GM19193 (cell line): Measurements from ENCODE around the gene RSPO3.

Experiments used
- POLR2A ChIP-seq: IDR thresholded peaks from 4 replicates; pipeline ENCODE4 v1.6.1; 2011; ENCODE audit not compliant: insufficient read depth, insufficient read length; ENCODE audit errors: extremely low read depth

The RSPO3 gene

GRCh38 chr6:127173156-127173940 is 54.9 kb downstream of the RSPO3 start:
- no peak for TF ChIP-seq POLR2A

- TF ChIP-seq POLR2A = no peak
These were observed 57.7 kb downstream of the RSPO3 start for GRCh38 chr6:127176146-127176545.

GRCh38 chr6:127177030-127177922 is 58.8 kb downstream of the RSPO3 start:
- TF ChIP-seq POLR2A = no peak

- no peak for TF ChIP-seq POLR2A
These were observed 59.4 kb downstream of the RSPO3 start for GRCh38 chr6:127177923-127178231.

GRCh38 chr6:127178746-127179145 is 60.3 kb downstream of the RSPO3 start:
- TF ChIP-seq POLR2A = no peak

GRCh38 chr6:127180426-127180825 is 62.0 kb downstream of the RSPO3 start:
- no peak for TF ChIP-seq POLR2A

GRCh38 chr6:127182501-127182900 is 64.0 kb downstream of the RSPO3 start:
- no peak for TF ChIP-seq POLR2A

- TF ChIP-seq POLR2A = no peak
These were observed 67.0 kb downstream of the RSPO3 start for GRCh38 chr6:127185437-127185995.

GRCh38 chr6:127186889-127187288 is 68.4 kb downstream of the RSPO3 start:
- no peak for TF ChIP-seq POLR2A

GRCh38 chr6:127188744-127189143 is 70.3 kb downstream of the RSPO3 start:
- no peak for TF ChIP-seq POLR2A

GRCh38 chr6:127190552-127190951 is 72.1 kb downstream of the RSPO3 start:
- TF ChIP-seq POLR2A = no peak

GRCh38 chr6:127191716-127192115 is 73.2 kb downstream of the RSPO3 start:
- TF ChIP-seq POLR2A = no peak

- no peak for TF ChIP-seq POLR2A
These were observed 74.6 kb downstream of the RSPO3 start for GRCh38 chr6:127192911-127193541.

- no peak for TF ChIP-seq POLR2A
These were observed 77.4 kb downstream of the RSPO3 start for GRCh38 chr6:127195833-127196232.

- TF ChIP-seq POLR2A = no peak
These were observed 80.1 kb downstream of the RSPO3 start for GRCh38 chr6:127198549-127198948.
